Bronchial epithelial cell (primary cell): ENCODE measurements around the gene CEP170. TPM values are rescaled to one million over a fixed set of nuclear protein-coding genes. Genes with fewer than 3 reads are reported as not detected.
A peak's percentile ranks its signal among the peaks of the same experiment; 100 is the strongest.

ENCODE experiments used
- DNase-seq: peaks from one replicate; pipeline ENCODE4 v3.0.0-alpha.2; 2010; ENCODE audit warnings: low read depth
- FAIRE-seq: peaks from 2 replicates; lab custom pipeline; 2011; peaks lifted over from hg19 to GRCh38; lab: Jason Lieb, UNC
- H3K27me3 ChIP-seq: 2 replicates; pipeline ENCODE4 v1.5.1; 2011; ENCODE audit warnings: low read length; ENCODE audit not compliant: control insufficient read depth, insufficient read depth
- H3K36me3 ChIP-seq: 2 replicates; pipeline ENCODE4 v1.5.1; 2011; ENCODE audit warnings: low read length; ENCODE audit not compliant: control insufficient read depth, insufficient read depth
- H3K4me3 ChIP-seq: 2 replicates; pipeline ENCODE4 v1.5.1; 2011; ENCODE audit warnings: mild to moderate bottlenecking, low read depth, low read length, control low read depth
- CTCF ChIP-seq: IDR thresholded peaks from 2 replicates; pipeline ENCODE4 v1.5.1; 2011; ENCODE audit warnings: mild to moderate bottlenecking, moderate library complexity, low read length, control low read depth, inconsistent platforms; ENCODE audit not compliant: insufficient read depth, severe bottlenecking
- total RNA-seq: library from RNA; depleted of rRNA; stranded (reverse); fragments of >200 nt; gene quantifications from 2 replicates; pipeline ENCODE4 v1.2.1, GENCODE V29; 2014

CEP170 gene
- total RNA-seq = 20.7 and 21.6 TPM in 2 replicates

- TF ChIP-seq CTCF = no peak
- FAIRE-seq = no peak
- DNase-seq = peak; percentile 87
- Histone ChIP-seq H3K27me3 (no peaks in the 10 kb centered on the region), H3K36me3 (no peaks in the 10 kb centered on the region), H3K4me3 (peak within 1 kb of the TSS; percentile 60)
Observed at GRCh38 chr1:243254927-243255790, at the start of gene CEP170. Gene CEP170 (minus strand): TSS chr1:243255281. CDS start chr1:243225280, 30,001 bp downstream.

- Histone ChIP-seq H3K27me3 (no peaks in the 10 kb centered on the region), H3K4me3 (no peak overlapping the region), H3K36me3 (peaks cover 2% of the 10 kb centered on the region)
- TF ChIP-seq CTCF = no peak
- FAIRE-seq = no peak
- DNase-seq = no peak
Observed at GRCh38 chr1:243301059-243301458, 46.0 kb upstream of the CEP170 start.

GRCh38 chr1:243299069-243299468, 44.0 kb upstream of the CEP170 start:
- Histone ChIP-seq H3K36me3 (peaks cover 2% of the 10 kb centered on the region), H3K27me3 (no peaks in the 10 kb centered on the region), H3K4me3 (no peak overlapping the region)
- FAIRE-seq = no peak
- TF ChIP-seq CTCF = no peak
- no peak for DNase-seq

- Histone ChIP-seq H3K27me3 (no peaks in the 10 kb centered on the region), H3K36me3 (peaks cover 2% of the 10 kb centered on the region), H3K4me3 (no peak overlapping the region)
- FAIRE-seq (no peak), DNase-seq (peak; percentile 95)
- TF ChIP-seq CTCF = no peak
Observed at GRCh38 chr1:243294723-243295121, 39.6 kb upstream of the CEP170 start.

- Histone ChIP-seq H3K27me3 (no peaks in the 10 kb centered on the region), H3K36me3 (peaks cover 2% of the 10 kb centered on the region), H3K4me3 (no peak overlapping the region)
- FAIRE-seq (no peak), DNase-seq (peak; percentile 29)
- no peak for TF ChIP-seq CTCF
Observed at GRCh38 chr1:243293941-243294722, 39.1 kb upstream of the CEP170 start.
